Lower lobe of right lung (tissue), 2 donors: ENCODE results near the gene PRR20G. TPM values are rescaled to one million over a fixed set of nuclear protein-coding genes. Genes with fewer than 3 reads are reported as not detected.

ENCODE experiments used
- ATAC-seq, 2 donors: fragments of 200-7000 bp; cut with Tn5 transposase; one replicate each; pipeline ENCODE4 v1.9.1; 2020 to 2022; ENCODE audit warnings: mild to moderate bottlenecking in 2 of 2, moderate library complexity in 2 of 2
- DNase-seq: peaks from one replicate; pipeline ENCODE4 v3.0.0-alpha.2; 2020
- H3K27ac ChIP-seq: fragments of 200-600 bp; one replicate; pipeline ENCODE4 v1.8.0; 2022
- H3K27me3 ChIP-seq: fragments of 200-600 bp; one replicate; pipeline ENCODE4 v1.8.0; 2022; ENCODE audit warnings: low read depth
- H3K36me3 ChIP-seq: fragments of 200-600 bp; one replicate; pipeline ENCODE4 v1.8.0; 2022; ENCODE audit warnings: mild to moderate bottlenecking
- H3K4me1 ChIP-seq: fragments of 200-600 bp; one replicate; pipeline ENCODE4 v1.8.0; 2022
- H3K4me3 ChIP-seq: fragments of 200-600 bp; one replicate; pipeline ENCODE4 v1.8.0; 2022; ENCODE audit warnings: mild to moderate bottlenecking
- H3K9me3 ChIP-seq: fragments of 200-600 bp; one replicate; pipeline ENCODE4 v1.8.0; 2022
- intact Hi-C: fragments of 100-400 bp; cut with DNase I; formaldehyde crosslinking; loops from one replicate; pipeline ENCODE4 v1.11.0; 2022
- total RNA-seq: library from RNA; stranded (reverse); fragmentation: NEBNext Ultra II Directional; extraction: Animal tissue kit (Norgen Biotek cat#: 25700); gene quantifications from one replicate; pipeline ENCODE4 v1.2.1, GENCODE V29; 2021
- TF ChIP-seq, protein P1 (sequence below): fragments of 200-600 bp; IDR thresholded peaks from one replicate; pipeline ENCODE4 v1.8.0; 2022; ENCODE audit warnings: antibody characterized with exemption, mild to moderate bottlenecking
- donor health status: DM: no; HTN: yes; CAD: no; lungs with severe emphysema.

Gene PRR20G
- total RNA-seq, 1 donor from 2014 or later, result not detected

DNA sequence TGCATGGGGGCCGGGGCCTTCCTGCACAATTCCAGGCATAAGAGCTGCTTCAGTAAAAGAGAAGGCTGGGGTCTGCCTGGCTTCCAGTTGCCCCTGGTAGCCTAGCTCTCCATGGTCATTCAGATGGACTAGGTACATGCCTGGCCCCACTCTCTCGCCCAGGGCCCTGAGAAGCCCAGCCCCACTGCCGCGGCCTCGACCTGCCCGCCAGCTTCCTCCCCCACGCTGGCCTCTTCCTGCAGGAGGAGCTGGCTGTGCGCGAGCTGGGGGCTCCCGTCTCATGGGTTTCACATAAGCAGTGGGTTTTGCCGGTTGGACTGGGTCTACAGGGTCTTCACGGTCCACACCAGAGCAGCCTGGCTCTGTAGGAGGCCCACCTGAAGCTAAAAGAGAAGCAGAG, 3.6 kb downstream of the PRR20G start:
- H3K27ac ChIP-seq, result no peak overlapping the region
- intact Hi-C loops, result no loop called here
- no peaks in the 10 kb centered on the region for H3K4me1 ChIP-seq
- no peaks in the 10 kb centered on the region for H3K9me3 ChIP-seq
- no peaks in the 10 kb centered on the region for H3K36me3 ChIP-seq
- ATAC-seq (no peak), DNase-seq (no peak)
- peaks cover 5% of the 10 kb centered on the region for H3K27me3 ChIP-seq
- TF ChIP-seq, protein P1, sequence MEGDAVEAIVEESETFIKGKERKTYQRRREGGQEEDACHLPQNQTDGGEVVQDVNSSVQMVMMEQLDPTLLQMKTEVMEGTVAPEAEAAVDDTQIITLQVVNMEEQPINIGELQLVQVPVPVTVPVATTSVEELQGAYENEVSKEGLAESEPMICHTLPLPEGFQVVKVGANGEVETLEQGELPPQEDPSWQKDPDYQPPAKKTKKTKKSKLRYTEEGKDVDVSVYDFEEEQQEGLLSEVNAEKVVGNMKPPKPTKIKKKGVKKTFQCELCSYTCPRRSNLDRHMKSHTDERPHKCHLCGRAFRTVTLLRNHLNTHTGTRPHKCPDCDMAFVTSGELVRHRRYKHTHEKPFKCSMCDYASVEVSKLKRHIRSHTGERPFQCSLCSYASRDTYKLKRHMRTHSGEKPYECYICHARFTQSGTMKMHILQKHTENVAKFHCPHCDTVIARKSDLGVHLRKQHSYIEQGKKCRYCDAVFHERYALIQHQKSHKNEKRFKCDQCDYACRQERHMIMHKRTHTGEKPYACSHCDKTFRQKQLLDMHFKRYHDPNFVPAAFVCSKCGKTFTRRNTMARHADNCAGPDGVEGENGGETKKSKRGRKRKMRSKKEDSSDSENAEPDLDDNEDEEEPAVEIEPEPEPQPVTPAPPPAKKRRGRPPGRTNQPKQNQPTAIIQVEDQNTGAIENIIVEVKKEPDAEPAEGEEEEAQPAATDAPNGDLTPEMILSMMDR, result no peak
- no peak overlapping the region for H3K4me3 ChIP-seq

DNA sequence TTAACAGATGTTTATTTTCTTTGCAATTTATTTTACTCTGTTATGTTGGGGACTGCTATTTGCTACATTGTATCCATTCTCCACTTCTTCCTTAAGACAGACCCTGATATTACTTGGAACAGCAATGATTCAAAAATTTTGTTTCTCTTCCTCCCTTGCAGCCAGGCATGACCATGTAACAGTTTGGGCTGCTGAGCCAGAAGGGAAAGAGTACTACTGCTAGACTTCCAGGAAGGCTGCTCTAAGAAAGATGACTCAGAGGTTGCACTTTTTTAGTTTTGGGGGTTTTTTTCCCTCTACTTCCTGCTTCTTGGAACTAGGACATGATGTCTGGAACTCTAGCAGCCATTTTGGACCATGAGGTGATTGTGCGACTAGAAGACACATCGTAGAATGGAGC, 10.3 kb downstream of the PRR20G start:
- ATAC-seq (no peak), DNase-seq (no peak)
- Histone ChIP-seq H3K9me3 (no peaks in the 10 kb centered on the region), H3K36me3 (no peaks in the 10 kb centered on the region), H3K4me1 (no peaks in the 10 kb centered on the region), H3K27ac (no peak overlapping the region), H3K27me3 (peaks cover 5% of the 10 kb centered on the region), H3K4me3 (no peak overlapping the region)
- intact Hi-C loops, result no loop called here
- TF ChIP-seq, protein P1, result no peak

- no peaks in the 10 kb centered on the region for H3K36me3 ChIP-seq
- H3K27me3 ChIP-seq, result peaks cover 5% of the 10 kb centered on the region
- H3K9me3 ChIP-seq, result no peaks in the 10 kb centered on the region
- H3K4me3 ChIP-seq, result no peak overlapping the region
- no peak overlapping the region for H3K27ac ChIP-seq
- intact Hi-C loops, result no loop called here
- no peak for ATAC-seq
- DNase-seq, result no peak
- TF ChIP-seq, protein P1, result no peak
- no peaks in the 10 kb centered on the region for H3K4me1 ChIP-seq
Observed at GRCh38 chr3:127276995-127277394, 10.9 kb downstream of the PRR20G start.

DNA sequence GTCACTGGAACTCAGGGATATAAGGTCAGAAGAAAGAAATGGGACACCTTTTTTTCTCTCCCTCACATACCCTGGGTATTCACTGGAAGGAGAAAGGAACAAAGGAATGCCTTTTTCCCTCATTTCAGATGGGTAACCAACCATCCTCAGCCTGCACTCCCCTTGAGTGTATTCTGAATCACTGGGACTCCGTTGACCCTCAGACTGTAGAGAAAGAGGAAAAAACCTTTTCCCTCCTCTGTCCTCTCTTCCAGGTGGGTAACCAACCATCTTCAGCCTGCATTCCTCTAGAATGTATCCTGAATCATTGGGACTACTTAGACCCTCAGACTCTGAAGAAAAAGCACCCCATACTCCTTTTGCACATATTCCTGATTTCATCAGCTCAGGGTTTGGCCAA, 11.4 kb downstream of the PRR20G start:
- H3K27me3 ChIP-seq, result peaks cover 5% of the 10 kb centered on the region
- no peak for ATAC-seq

GRCh38 chr3:127275287-127275781, 12.5 kb downstream of the PRR20G start:
- Histone ChIP-seq H3K9me3 (no peaks in the 10 kb centered on the region), H3K27me3 (peaks cover 4% of the 10 kb centered on the region), H3K27ac (no peak overlapping the region), H3K4me3 (no peak overlapping the region), H3K4me1 (no peaks in the 10 kb centered on the region), H3K36me3 (no peaks in the 10 kb centered on the region)
- TF ChIP-seq, protein P1, result no peak
- intact Hi-C loops, result no loop called here
- DNase-seq (no peak), ATAC-seq (no peak)

More for the DNA sequence above, 11.4 kb downstream of the PRR20G start:
- DNase-seq, result no peak
- no peak overlapping the region for H3K4me3 ChIP-seq
- no peak overlapping the region for H3K27ac ChIP-seq
- TF ChIP-seq, protein P1, result no peak
- intact Hi-C loops, result no loop called here
- H3K36me3 ChIP-seq, result no peaks in the 10 kb centered on the region
- H3K4me1 ChIP-seq, result no peaks in the 10 kb centered on the region
- no peaks in the 10 kb centered on the region for H3K9me3 ChIP-seq
